Neural cell (in vitro differentiated cells): ENCODE measurements around the gene JPT1. TPM values are rescaled to one million over a fixed set of nuclear protein-coding genes. Genes with fewer than 3 reads are reported as not detected.
A peak's percentile ranks its signal among the peaks of the same experiment; 100 is the strongest.

Source experiments
- H2AFZ ChIP-seq: fragments of 200-600, 300-800 bp; sonication (generic), shearing (Covaris generic); 2 replicates; pipeline ENCODE4 v1.6.0; 2014; ENCODE audit warnings: low read depth, mild to moderate bottlenecking, antibody characterized with exemption, low read length, moderate library complexity
- H3F3A ChIP-seq: fragments of 200-600 bp; shearing (Covaris generic); 2 replicates; pipeline ENCODE4 v1.6.1; 2016; ENCODE audit warnings: mild to moderate bottlenecking, moderate library complexity, mixed read lengths, antibody characterized with exemption, low read length; ENCODE audit not compliant: insufficient read depth, poor library complexity, severe bottlenecking
- H3K27ac ChIP-seq: fragments of 200-600, 300-800 bp; sonication (generic), shearing (Covaris generic); 2 replicates; pipeline ENCODE4 v1.5.1; 2014; ENCODE audit warnings: mild to moderate bottlenecking, low read length, moderate library complexity
- H3K27me3 ChIP-seq: fragments of 300-800, 200-600 bp; sonication (generic), shearing (Covaris generic); 2 replicates; pipeline ENCODE4 v1.6.0; 2014; ENCODE audit warnings: mild to moderate bottlenecking, low read depth, low read length, moderate library complexity; ENCODE audit not compliant: insufficient read depth
- H3K36me3 ChIP-seq: fragments of 300-800, 200-600 bp; sonication (generic), shearing (Covaris generic); 2 replicates; pipeline ENCODE4 v1.5.1; 2014; ENCODE audit warnings: mild to moderate bottlenecking, antibody characterized with exemption, low read length, moderate library complexity; ENCODE audit not compliant: insufficient read depth
- H3K4me2 ChIP-seq: fragments of 300-800, 200-600 bp; sonication (generic), shearing (Covaris generic); 2 replicates; pipeline ENCODE4 v1.6.0; 2014; ENCODE audit warnings: mild to moderate bottlenecking, low read length
- H3K4me3 ChIP-seq: fragments of 300-800, 200-600 bp; sonication (generic), shearing (Covaris generic); 2 replicates; pipeline ENCODE4 v1.5.1; 2014; ENCODE audit warnings: mild to moderate bottlenecking, low read length, moderate library complexity
- H3K79me2 ChIP-seq: fragments of 200-600 bp; shearing (Covaris generic); replicated peaks from 2 replicates; pipeline ENCODE4 v1.6.0; 2014; ENCODE audit warnings: mild to moderate bottlenecking, low read length, moderate library complexity; ENCODE audit not compliant: insufficient read depth
- H3K9ac ChIP-seq: fragments of 300-800, 200-600 bp; sonication (generic), shearing (Covaris generic); 2 replicates; pipeline ENCODE4 v1.6.1; 2016; ENCODE audit warnings: mild to moderate bottlenecking, low read length, mixed read lengths
- H3K9me2 ChIP-seq: fragments of 200-600 bp; shearing (Covaris generic); 2 replicates; pipeline ENCODE4 v1.6.1; 2016; ENCODE audit warnings: mild to moderate bottlenecking, low read length, mixed read lengths; ENCODE audit not compliant: insufficient read depth
- H3K9me3 ChIP-seq: fragments of 200-600, 300-800 bp; sonication (generic), shearing (Covaris generic); 2 replicates; pipeline ENCODE4 v1.6.1; 2016; ENCODE audit warnings: mild to moderate bottlenecking, mixed run types, low read length, moderate library complexity, mixed read lengths
- H4K20me1 ChIP-seq: fragments of 200-600 bp; shearing (Covaris generic); 2 replicates; pipeline ENCODE4 v1.6.1; 2016; ENCODE audit warnings: mild to moderate bottlenecking, mixed run types; ENCODE audit not compliant: insufficient read depth
- EP300 ChIP-seq: fragments of 450-650 bp; conservative IDR thresholded peaks from 2 replicates; pipeline ENCODE4 v1.6.1; 2014; ENCODE audit warnings: antibody characterized with exemption, mild to moderate bottlenecking, moderate library complexity; ENCODE audit not compliant: poor library complexity, severe bottlenecking
- EZH2 ChIP-seq: fragments of 200-600, 300-800 bp; shearing (Covaris generic), sonication (generic); IDR thresholded peaks from 2 replicates; pipeline ENCODE4 v1.6.1; 2014; ENCODE audit warnings: antibody characterized with exemption, low read length, borderline replicate concordance, mild to moderate bottlenecking; ENCODE audit not compliant: insufficient read depth, poor library complexity, severe bottlenecking
- MXI1 ChIP-seq: fragments of 450-650 bp; conservative IDR thresholded peaks from 2 replicates; pipeline ENCODE4 v1.6.1; 2014; ENCODE audit warnings: antibody characterized with exemption, mild to moderate bottlenecking; ENCODE audit not compliant: poor library complexity, severe bottlenecking
- POLR2AphosphoS5 ChIP-seq: IDR thresholded peaks from 2 replicates; pipeline ENCODE4 v1.6.1; 2012
- RAD21 ChIP-seq: fragments of 450-650 bp; conservative IDR thresholded peaks from 2 replicates; pipeline ENCODE4 v1.6.1; 2014; ENCODE audit warnings: antibody characterized with exemption, mild to moderate bottlenecking, moderate library complexity
- REST ChIP-seq: IDR thresholded peaks from 2 replicates; pipeline ENCODE4 v1.6.1; 2012; ENCODE audit warnings: borderline replicate concordance
- SMC3 ChIP-seq: fragments of 450-650 bp; conservative IDR thresholded peaks from 2 replicates; pipeline ENCODE4 v1.6.1; 2014; ENCODE audit warnings: antibody characterized with exemption, mild to moderate bottlenecking, moderate library complexity; ENCODE audit not compliant: poor library complexity
- TAF1 ChIP-seq: IDR thresholded peaks from 2 replicates; pipeline ENCODE4 v1.6.1; 2012; ENCODE audit warnings: low read depth
- polyA plus RNA-seq: library from polyadenylated mRNA; depleted of rRNA; stranded (reverse); fragments of >200 nt; gene quantifications from 2 replicates; pipeline ENCODE4 v1.2.3, GENCODE V29; 2014
- TF ChIP-seq, protein P1 (sequence below): fragments of 450-650 bp; IDR thresholded peaks from 2 replicates; pipeline ENCODE4 v1.5.1; 2014; ENCODE audit warnings: antibody characterized with exemption, mild to moderate bottlenecking, moderate library complexity; ENCODE audit not compliant: poor library complexity, severe bottlenecking

JPT1 gene
- polyA plus RNA-seq, 1 donor from 2014 or later = 1,721 TPM

- Histone ChIP-seq H3K36me3 (no peaks in the 10 kb centered on the region), H3K79me2 (no peaks in the 10 kb centered on the region), H3K27me3 (no peaks in the 10 kb centered on the region), H3K9ac (peak overlapping the region; percentile 78), H3K9me3 (no peaks in the 10 kb centered on the region), H3F3A (no peaks in the 10 kb centered on the region), H2AFZ (peak overlapping the region; percentile 27), H3K9me2 (no peaks in the 10 kb centered on the region), H3K4me2 (peak overlapping the region; percentile 78), H4K20me1 (peaks cover 11% of the 10 kb centered on the region), H3K4me3 (peak overlapping the region; percentile 86), H3K27ac (peak overlapping the region; percentile 74)
- TF ChIP-seq SMC3 = peak; percentile 63
- TF ChIP-seq, protein P1, sequence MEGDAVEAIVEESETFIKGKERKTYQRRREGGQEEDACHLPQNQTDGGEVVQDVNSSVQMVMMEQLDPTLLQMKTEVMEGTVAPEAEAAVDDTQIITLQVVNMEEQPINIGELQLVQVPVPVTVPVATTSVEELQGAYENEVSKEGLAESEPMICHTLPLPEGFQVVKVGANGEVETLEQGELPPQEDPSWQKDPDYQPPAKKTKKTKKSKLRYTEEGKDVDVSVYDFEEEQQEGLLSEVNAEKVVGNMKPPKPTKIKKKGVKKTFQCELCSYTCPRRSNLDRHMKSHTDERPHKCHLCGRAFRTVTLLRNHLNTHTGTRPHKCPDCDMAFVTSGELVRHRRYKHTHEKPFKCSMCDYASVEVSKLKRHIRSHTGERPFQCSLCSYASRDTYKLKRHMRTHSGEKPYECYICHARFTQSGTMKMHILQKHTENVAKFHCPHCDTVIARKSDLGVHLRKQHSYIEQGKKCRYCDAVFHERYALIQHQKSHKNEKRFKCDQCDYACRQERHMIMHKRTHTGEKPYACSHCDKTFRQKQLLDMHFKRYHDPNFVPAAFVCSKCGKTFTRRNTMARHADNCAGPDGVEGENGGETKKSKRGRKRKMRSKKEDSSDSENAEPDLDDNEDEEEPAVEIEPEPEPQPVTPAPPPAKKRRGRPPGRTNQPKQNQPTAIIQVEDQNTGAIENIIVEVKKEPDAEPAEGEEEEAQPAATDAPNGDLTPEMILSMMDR = peak; percentile 68
- no peak for TF ChIP-seq EZH2
- TF ChIP-seq RAD21 = peak; percentile 33
Observed at GRCh38 chr17:75130632-75131277, 23.6 kb downstream of the JPT1 start.

- H3K9ac ChIP-seq = peak overlapping the region; percentile 78
- H3K9me2 ChIP-seq = no peaks in the 10 kb centered on the region
- H3K27me3 ChIP-seq = no peaks in the 10 kb centered on the region
- H3K4me2 ChIP-seq = peak overlapping the region; percentile 78
- TF ChIP-seq POLR2AphosphoS5 = no peak
- no peak for TF ChIP-seq EZH2
- no peak for TF ChIP-seq REST
- no peak for TF ChIP-seq EP300
- TF ChIP-seq SMC3 = no peak
- TF ChIP-seq, protein P1 = no peak
- no peak for TF ChIP-seq TAF1
- TF ChIP-seq RAD21 = no peak
- TF ChIP-seq MXI1 = no peak
- no peaks in the 10 kb centered on the region for H3K79me2 ChIP-seq
- peak overlapping the region; percentile 74 for H3K27ac ChIP-seq
- H3K36me3 ChIP-seq = no peaks in the 10 kb centered on the region
- H3F3A ChIP-seq = no peaks in the 10 kb centered on the region
- peaks cover 6% of the 10 kb centered on the region for H4K20me1 ChIP-seq
- peak overlapping the region; percentile 86 for H3K4me3 ChIP-seq
- H2AFZ ChIP-seq = no peak overlapping the region
- H3K9me3 ChIP-seq = no peaks in the 10 kb centered on the region
Observed at GRCh38 chr17:75130059-75130631, 24.2 kb downstream of the JPT1 start.
